T-helper 9 cell (primary cell): ENCODE data around the gene VWC2.

ENCODE experiments used
- DNase-seq: peaks from one replicate; pipeline ENCODE4 v3.0.0-alpha.2; 2020

The VWC2 gene

DNA sequence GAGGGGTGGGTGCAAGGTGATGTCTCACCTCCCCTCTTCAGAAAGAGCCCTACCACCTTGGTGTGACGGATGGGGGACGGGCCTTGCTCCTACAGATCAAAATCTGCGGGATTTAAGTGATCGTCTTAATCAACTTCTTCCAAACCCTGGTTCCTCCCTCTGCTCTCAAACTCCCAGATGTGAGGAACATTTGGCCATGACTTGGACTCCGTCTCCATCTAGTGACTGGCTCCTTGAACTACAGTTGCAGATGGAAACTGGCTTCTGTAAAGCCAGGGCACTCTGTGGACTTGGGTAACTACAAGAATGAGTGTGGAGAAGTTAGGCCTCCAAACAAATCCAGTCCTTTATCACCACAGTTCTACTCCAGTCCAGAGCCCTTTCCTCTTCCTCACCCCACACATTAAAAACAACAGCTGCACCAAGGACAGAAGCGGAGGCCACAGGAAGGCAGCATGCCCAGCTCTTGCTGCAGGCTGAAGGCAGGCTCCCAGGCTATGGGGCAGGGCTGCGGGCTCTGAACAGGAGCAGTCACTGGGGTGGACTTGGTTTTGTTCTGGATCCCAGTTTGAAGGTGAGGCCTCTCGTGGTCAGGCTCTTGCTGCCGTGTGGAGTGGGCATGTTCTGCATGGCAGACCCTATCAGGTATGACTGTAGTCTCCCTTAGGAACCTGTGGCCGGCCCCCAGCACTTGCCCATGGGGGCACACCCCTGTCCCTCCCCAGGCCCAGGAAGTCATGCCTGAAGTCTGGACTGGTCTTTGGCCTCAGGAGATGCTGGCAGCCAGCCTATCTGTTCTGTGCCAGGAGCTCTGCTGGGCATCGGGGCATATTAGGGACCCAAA lies 79.4 kb downstream of the VWC2 start:
- DNase-seq, result no peak

- DNase-seq, result no peak
Observed at GRCh38 chr7:49855281-49855980, 82.0 kb downstream of the VWC2 start.

DNA sequence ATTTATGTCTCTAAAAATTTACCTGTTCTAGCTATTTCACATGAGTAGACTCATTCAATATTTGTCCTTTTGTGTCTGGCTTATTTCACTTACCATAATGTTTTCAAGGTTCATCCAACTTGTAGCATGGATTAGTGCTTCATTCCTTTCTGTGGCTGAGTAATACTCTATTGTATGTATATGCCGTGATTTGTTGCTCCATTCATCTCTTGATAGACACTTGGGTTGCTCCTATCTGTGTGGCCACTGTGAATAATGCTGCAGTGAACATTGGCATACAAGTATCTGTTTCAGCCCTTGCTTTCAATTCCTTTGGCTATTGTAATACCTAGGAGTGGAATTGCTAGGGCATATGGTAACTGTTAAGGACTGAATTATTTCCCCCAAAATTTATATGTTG lies 86.9 kb downstream of the VWC2 start:
- DNase-seq, result no peak

DNA sequence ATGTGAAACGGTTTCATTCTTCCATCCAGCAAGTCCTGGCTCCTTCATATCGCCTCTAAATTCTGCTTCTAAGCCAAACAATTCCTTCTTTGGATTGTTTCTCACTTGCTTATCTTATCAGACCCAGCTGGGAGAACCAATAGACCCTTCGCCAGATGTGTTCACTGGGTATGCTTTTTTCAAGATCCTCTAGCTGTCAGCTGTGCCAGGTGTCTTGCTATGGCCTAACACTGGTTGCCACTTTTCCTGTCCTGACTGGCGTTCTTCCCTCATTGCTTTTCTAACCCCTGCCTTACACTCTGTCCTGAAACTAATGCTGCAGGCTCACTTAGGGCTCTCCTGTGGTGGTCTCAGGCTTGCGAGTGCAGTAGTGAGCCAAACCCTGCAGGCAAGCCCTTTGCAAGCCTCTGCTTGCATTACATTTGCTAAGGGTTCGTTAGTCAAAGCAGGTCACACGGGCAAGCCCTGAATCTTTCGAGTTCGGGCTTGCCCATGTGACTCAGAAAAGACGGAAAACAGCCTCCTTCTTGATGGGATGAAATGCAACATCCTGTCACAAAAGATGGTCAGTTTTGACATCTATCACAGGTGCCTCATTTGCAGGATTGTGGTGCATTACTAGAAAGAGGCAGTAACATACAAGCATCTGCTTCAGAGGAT lies 92.8 kb downstream of the VWC2 start:
- no peak for DNase-seq

DNA sequence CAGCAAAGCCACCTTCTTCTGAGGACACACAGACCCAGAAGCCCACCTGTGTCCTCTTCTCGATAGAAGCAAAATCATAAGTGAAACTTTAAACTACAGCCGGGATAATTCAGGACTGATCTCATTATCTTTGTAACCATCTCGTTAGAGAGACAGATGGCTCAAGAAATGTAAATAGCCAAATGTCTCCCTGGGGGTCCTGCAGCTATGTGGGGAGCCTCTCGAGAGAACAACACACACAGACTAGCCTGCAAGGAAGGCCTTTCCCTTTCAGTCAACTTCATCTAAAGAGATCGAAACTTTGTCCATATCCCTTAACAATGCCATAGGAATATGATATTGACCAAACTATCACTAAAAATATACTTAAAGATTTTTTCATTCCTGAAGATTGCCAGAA lies 93.5 kb downstream of the VWC2 start:
- DNase-seq, result no peak

- DNase-seq, result no peak
Observed at GRCh38 chr7:49873420-49873819, 100.0 kb downstream of the VWC2 start.

DNA sequence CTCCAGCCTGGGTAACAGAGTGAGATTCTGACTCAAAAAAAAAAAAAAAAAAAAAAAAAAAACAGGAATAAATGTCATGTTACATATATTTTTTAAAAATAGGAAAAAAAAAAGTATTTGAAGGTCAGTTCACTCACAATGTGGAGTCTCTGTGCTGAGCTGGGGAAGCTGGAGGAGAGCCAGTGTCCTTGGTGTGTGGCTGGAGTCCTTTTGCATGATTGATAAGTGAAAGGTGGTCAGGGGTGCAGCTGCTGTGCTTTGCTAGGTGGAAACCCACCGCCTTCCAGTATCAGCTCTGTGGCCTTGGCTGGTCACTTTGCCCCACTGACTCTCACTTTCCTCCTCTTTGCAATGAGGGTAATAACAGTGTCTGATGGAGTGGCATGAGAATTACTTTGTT lies 101.9 kb downstream of the VWC2 start:
- no peak for DNase-seq

GRCh38 chr7:49876202-49876601 lies 102.8 kb downstream of the VWC2 start:
- DNase-seq, result no peak

DNA sequence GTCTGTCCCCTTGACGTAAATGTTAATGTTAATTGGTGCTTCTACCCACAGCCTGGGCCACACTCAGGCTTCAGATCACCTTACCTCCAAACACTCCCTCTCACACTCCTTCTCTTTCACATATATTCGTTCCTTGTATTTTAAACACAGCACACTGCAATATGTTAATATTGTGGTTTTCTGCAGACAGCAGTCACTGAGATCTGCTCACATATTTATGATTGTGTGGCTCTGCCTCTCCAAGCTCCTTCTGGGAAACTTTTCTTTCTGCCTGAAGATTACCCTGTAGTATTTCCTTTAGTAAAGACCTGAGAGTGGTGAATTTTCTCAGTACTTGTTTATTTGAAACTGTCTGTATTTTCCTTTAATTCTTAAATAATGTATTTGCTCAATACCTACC lies 104.7 kb downstream of the VWC2 start:
- no peak for DNase-seq

DNA sequence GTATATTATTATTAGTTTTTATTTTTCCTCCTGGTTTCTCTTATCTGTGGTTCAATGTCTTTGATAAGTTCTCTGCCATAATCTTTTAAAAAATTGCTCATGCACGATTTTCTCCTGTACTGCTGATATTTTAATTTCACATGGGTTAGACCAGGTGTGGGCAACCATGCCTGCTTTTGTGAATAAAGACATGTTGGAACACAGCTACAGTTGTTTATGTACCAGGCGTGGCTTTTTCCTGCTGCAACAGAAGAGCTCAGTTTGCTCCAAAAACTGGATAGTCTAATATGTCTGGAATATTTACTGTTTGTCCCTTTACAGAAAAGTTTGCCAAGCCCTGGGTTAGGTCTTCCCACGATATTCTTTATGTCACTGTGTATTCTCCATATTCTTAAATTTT lies 105.2 kb downstream of the VWC2 start:
- DNase-seq, result no peak

DNA sequence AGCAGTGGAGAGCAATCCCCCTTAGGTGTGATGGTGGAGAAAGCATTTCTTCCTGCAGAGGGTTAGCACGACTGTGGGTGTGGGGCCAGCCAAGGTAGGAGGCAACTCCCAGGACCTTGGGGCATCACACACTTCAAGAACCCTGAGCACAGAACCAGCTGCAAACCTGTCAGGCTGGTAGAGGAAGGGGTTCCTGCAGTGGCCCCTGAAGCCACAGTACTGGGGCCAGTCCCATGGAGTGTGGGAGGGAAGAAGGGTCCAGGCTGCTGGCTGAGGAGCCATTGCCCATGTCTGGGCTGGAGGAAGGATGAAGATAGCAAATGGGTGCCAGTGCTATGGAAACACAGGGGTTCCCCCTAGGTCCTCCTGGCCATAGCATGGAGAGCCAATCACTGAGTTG lies 110.5 kb downstream of the VWC2 start:
- no peak for DNase-seq

DNA sequence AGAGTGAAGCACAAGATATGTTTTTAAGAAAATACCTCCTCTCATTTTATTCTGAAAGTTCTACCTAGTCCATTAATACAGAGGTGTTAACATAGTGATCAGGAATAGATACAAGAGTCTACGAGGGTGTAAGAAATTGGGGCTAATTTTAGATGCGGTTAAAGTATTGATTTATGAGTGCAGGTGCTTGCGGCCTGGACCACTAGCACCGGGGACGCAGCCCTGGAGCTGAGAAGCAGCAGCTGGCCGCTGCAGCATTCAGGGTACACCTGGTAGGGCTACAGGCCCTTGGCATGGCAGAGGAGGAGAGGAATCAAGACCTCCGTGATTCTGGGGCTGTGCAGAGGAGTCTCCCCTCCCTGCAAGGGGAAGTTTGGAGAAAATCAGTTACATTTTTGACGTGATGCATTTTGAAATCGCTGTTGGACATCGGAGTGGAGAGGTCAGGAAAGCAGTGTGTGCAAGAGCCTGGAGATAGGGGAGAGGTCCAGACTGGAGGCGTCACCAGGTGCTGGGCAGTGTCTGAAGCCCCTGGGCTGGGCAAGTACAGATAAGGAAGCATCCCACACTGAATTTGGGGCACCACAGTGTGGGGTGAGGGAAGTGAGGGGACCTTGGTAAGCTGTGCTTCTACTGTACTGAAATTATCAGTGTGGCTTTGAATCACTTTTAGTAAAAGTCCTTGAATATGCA lies 112.3 kb downstream of the VWC2 start:
- no peak for DNase-seq

- DNase-seq, result no peak
Observed at GRCh38 chr7:49892481-49892880, 119.0 kb downstream of the VWC2 start.

GRCh38 chr7:49893131-49893530 lies 119.7 kb downstream of the VWC2 start:
- DNase-seq, result no peak

- no peak for DNase-seq
Observed at GRCh38 chr7:49894543-49894942, 121.1 kb downstream of the VWC2 start.

GRCh38 chr7:49911909-49912308 lies 138.5 kb downstream of the VWC2 start:
- DNase-seq, result no peak

DNA sequence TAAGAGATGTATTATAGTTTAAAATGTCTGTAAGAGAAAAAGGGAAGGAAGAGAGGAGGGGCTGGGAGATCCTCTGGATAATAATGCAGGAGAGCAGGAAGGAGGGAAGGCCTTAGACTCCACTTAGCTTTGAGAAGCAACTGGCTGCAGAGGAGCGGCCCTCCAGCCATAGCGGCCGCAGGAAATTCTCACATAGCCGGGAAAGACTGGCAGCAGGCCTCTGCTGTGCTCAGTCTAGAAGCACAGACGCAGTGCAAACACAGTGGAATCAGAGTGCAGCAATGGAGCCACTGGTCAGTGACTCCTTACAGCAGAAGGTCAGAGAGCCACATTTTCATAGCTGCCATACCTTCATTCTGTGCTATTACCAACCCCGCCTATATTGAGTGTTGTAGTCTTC lies 153.3 kb downstream of the VWC2 start:
- no peak for DNase-seq

GRCh38 chr7:49927631-49928030 lies 154.2 kb downstream of the VWC2 start:
- DNase-seq, result no peak

DNA sequence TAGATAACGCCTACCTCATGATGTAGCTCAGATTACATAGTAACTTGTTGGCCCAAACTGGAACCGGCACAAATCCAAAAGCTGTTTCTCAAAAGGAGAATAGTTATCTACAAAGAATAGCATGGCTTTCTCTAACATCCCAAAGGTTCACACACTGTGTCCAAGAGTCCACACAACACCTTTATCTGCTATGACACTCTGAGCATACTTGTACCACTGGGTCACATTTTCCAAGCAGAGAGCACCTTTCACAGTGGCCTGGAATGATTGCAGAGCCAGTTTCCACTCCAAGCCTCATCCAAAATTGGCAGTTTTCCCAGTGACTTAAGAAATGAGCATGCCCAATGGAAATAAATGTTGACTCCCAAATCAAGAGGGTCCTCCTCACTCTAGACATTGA lies 155.3 kb downstream of the VWC2 start:
- no peak for DNase-seq

DNA sequence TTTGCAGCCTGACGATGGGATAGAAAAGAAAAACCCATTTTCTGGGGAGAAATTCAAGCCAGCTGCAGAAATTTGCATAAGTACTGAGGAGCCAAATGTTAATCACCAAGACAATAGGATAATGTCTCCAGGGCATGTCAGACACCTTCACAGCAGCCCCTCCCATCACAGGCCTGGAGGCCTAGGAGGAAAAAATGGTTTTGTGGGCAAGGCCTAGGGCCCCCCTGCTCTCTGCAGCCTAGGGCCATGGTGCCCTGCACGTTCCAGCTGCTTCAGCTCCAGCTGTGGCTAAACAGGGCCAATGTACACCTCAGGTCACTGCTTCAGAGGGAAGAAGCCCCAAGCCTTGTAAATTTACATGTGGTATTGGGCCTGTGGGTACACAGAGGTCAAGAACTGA lies 158.2 kb downstream of the VWC2 start:
- no peak for DNase-seq

- DNase-seq, result no peak
Observed at GRCh38 chr7:49937608-49938007, 164.2 kb downstream of the VWC2 start.
